ENCODE measurements around the gene AP5S1.
"Not testable (repeated sequence)": the region's sequence is repeated elsewhere in the genome, so short reads cannot be mapped to it uniquely, and the experiment has no call there.

DNA sequence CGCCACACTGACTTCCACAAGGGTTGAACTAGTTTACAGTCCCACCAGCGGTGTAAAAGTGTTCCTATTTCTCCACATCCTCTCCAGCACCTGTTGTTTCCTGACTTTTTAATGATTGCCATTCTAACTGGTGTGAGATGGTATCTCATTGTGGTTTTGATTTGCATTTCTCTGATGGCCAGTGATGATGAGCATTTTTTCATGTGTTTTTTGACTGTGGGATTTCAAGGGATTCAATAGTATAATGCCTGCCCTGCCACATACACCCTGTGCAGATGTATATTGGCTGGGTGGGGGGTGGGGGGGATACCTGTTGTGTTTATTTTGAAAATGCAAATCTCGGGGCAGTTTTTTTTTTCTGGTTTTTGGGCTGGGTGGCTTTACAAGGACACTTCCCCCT is 26.2 kb upstream of the AP5S1 start:
- TF ChIP-seq, protein P1, sequence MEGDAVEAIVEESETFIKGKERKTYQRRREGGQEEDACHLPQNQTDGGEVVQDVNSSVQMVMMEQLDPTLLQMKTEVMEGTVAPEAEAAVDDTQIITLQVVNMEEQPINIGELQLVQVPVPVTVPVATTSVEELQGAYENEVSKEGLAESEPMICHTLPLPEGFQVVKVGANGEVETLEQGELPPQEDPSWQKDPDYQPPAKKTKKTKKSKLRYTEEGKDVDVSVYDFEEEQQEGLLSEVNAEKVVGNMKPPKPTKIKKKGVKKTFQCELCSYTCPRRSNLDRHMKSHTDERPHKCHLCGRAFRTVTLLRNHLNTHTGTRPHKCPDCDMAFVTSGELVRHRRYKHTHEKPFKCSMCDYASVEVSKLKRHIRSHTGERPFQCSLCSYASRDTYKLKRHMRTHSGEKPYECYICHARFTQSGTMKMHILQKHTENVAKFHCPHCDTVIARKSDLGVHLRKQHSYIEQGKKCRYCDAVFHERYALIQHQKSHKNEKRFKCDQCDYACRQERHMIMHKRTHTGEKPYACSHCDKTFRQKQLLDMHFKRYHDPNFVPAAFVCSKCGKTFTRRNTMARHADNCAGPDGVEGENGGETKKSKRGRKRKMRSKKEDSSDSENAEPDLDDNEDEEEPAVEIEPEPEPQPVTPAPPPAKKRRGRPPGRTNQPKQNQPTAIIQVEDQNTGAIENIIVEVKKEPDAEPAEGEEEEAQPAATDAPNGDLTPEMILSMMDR (IDR thresholded peaks at IDR 0.05): not testable (repeated sequence)
- not testable (repeated sequence) for TF ChIP-seq POLR2A (IDR thresholded peaks at IDR 0.05)

Data from uterus (tissue), 2 donors.